ENCODE results near the gene C19orf81. TPM values are rescaled to one million over a fixed set of nuclear protein-coding genes. Genes with fewer than 3 reads are reported as not detected.

Gene C19orf81
- total and polyA plus RNA-seq, 2 of the 8 experiments (the other 6 are each of a cell fraction or from before 2014, with no cell fraction given): 11.7 to 13.0 TPM

DNA sequence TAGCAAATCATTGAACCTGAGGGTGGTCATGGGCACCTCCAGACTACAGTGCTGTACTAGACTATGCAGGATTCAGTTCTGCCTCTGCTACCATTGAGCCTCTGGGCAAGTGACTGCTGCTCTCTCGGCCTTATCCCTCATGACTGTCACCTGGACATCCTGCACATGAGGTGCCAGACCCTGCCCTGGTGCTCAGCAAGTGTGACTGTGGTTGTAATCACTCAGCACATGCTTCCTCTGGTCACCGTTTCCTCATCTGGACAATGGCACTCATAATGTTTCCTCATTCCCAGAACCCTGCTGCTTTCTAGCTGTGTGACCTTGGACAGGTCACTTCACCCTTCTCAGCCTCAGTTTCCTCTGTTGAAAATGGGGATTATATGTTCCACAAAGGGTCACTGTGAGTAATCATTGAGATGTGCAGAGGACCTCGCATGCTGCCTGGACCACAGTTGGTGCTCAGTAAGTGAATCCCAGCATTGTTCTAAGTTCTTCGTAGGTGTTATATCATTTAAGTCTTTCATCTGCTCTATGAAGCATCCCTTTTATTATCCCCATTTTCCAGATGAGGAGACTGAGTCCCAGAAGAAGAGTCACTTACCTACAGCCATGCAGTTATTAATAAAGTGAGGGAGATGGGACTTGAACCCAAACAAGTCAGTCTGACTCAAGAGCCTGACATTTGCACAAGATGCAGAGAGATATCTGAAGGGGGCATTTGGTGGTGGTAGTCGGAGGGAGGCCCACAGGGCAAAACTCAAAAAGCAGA is 12.7 kb upstream of the C19orf81 start:
- no peak overlapping the region for H4K91ac ChIP-seq (replicated peaks; ENCODE audit: insufficient read length, low read length)
- no peak overlapping the region for H3K4ac ChIP-seq (replicated peaks; ENCODE audit: insufficient read length, low read depth, low read length)
- H2AFZ ChIP-seq (ENCODE audit: low read length): no peak overlapping the region
- H2AK5ac ChIP-seq (ENCODE audit: low read depth, low read length): no peak overlapping the region
- H3K23me2 ChIP-seq (ENCODE audit: low read depth, low read length): peaks cover 6% of the 10 kb centered on the region; the same call in 1 of the 2 replicates
- peaks cover 0 to 2% of the 10 kb centered on the region in 2 experiments for H4K20me1 ChIP-seq (replicated peaks in 1 of 2; ENCODE audit: control insufficient read depth in 1 of 2, insufficient read depth in 2 of 2, low read length in 2 of 2)
- no peak overlapping the region for H2BK12ac ChIP-seq (ENCODE audit: low read depth, low read length)
- no peak overlapping the region for H3K23ac ChIP-seq (ENCODE audit: insufficient read length)
- H4K8ac ChIP-seq (ENCODE audit: extremely low read depth, insufficient read depth, low read length): no peak overlapping the region
- H3K14ac ChIP-seq (ENCODE audit: insufficient read length): no peak overlapping the region
- no peak overlapping the region for H2BK5ac ChIP-seq (ENCODE audit: low read depth, low read length)
- no peaks in the 10 kb centered on the region; a peak in 1 of 8 replicates for H3K36me3 ChIP-seq (ENCODE audit: control insufficient read depth in 2 of 4, insufficient read depth in 4 of 4, low read length in 3 of 4)
- no peak overlapping the region for H3K27ac ChIP-seq (ENCODE audit: low read depth, low read length)
- no peaks in the 10 kb centered on the region for H3K79me1 ChIP-seq (ENCODE audit: low read depth, low read length)
- H3K27me3 ChIP-seq (replicated peaks in 1 of 4; ENCODE audit: control insufficient read depth in 3 of 4, extremely low read depth in 1 of 4, insufficient read depth in 3 of 4, low read length in 3 of 4): peaks cover 0 to 4% (median under 1%) of the 10 kb centered on the region in 4 experiments; a peak in 3 of 7 replicates
- no peak overlapping the region for H3K4me2 ChIP-seq (ENCODE audit: insufficient read depth in 1 of 2, low read depth in 2 of 2, low read length in 2 of 2)
- no peaks in the 10 kb centered on the region for H3K79me2 ChIP-seq (ENCODE audit: control insufficient read depth in 1 of 2, insufficient read depth in 2 of 2, low read length in 2 of 2)
- no peak overlapping the region for H3K18ac ChIP-seq (ENCODE audit: extremely low read depth, low read length)
- no peak overlapping the region for H2BK120ac ChIP-seq (replicated peaks; ENCODE audit: low read depth, low read length)
- H3K4me1 ChIP-seq (replicated peaks in 1 of 4; ENCODE audit: control insufficient read depth in 3 of 4, insufficient read depth in 4 of 4, low read length in 3 of 4): peaks cover 0 to 4% (median 0%) of the 10 kb centered on the region in 4 experiments; a peak in 2 of 7 replicates
- H3K4me3 ChIP-seq (ENCODE audit: extremely low read depth in 1 of 4, insufficient read depth in 2 of 4, low read depth in 3 of 4, low read length in 4 of 4): no peak overlapping the region
- WGBS, 2 experiments (ENCODE audit: extremely low coverage in 1 of 2, insufficient coverage in 1 of 2, insufficient read length in 1 of 2, insufficient replicate concordance in 2 of 2, low coverage in 1 of 2, low lambda C conversion rate in 2 of 2, missing lambda C conversion rate in 1 of 2): 86% methylated on average over 5 of the region's 5 CpGs; no CpG with 5 or more reads in 1 of the 2 experiments
- DNase-seq (ENCODE audit: low read depth in 1 of 2, low spot score in 2 of 2) (no peak), FAIRE-seq (no peak)
- no peak overlapping the region for H2BK15ac ChIP-seq (ENCODE audit: low read length)
- H3K56ac ChIP-seq (replicated peaks; ENCODE audit: insufficient read length, low read depth, low read length): no peak overlapping the region
- H3K9me3 ChIP-seq (ENCODE audit: insufficient read depth in 2 of 2, low read depth in 1 of 2, low read length in 1 of 2): peaks cover 18 to 20% of the 10 kb centered on the region in 2 experiments
- POLR2A ChIA-PET (ENCODE audit: partially characterized antibody): no interaction called here
- CTCF ChIA-PET (ENCODE audit: partially characterized antibody): interaction anchor here (1.0 to 1.1 kb wide), 2 partner anchors 9 to 33 kb away, joined by 3 to 6 read pairs; no protein-coding TSS in a partner anchor
- H3K9ac ChIP-seq (replicated peaks in 1 of 4; ENCODE audit: extremely low read depth in 1 of 4, low read depth in 3 of 4, low read length in 3 of 4): no peak overlapping the region
- no peak overlapping the region for H4K5ac ChIP-seq (ENCODE audit: insufficient read length, low read depth, low read length)
- no peak overlapping the region for H2BK20ac ChIP-seq (ENCODE audit: low read length)
- TF ChIP-seq RFX5 (IDR thresholded peaks at IDR 0.05; ENCODE audit: borderline replicate concordance, low read depth, low read length): no peak
- TF ChIP-seq BACH1 (IDR thresholded peaks at IDR 0.05; ENCODE audit: low read length): no peak
- no peak for TF ChIP-seq SP4 (IDR thresholded peaks at IDR 0.05; ENCODE audit: low read length)
- TF ChIP-seq KDM1A (IDR thresholded peaks at IDR 0.05; ENCODE audit: borderline replicate concordance, low read length): no peak
- TF ChIP-seq SP2 (IDR thresholded peaks at IDR 0.05; ENCODE audit: low read length): no peak
- no peak for TF ChIP-seq CBX5 (IDR thresholded peaks at IDR 0.05; ENCODE audit: low read depth, low read length)
- no peak for TF ChIP-seq CTBP2 (IDR thresholded peaks at IDR 0.05; ENCODE audit: borderline replicate concordance, insufficient read depth, insufficient read length, low read length)
- no peak for TF ChIP-seq MAFK (IDR thresholded peaks at IDR 0.05; ENCODE audit: low read depth, low read length)
- TF ChIP-seq, protein P1, sequence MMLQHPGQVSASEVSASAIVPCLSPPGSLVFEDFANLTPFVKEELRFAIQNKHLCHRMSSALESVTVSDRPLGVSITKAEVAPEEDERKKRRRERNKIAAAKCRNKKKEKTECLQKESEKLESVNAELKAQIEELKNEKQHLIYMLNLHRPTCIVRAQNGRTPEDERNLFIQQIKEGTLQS (IDR thresholded peaks at IDR 0.05; ENCODE audit: insufficient read depth, low read depth, low read length): no peak
- TF ChIP-seq RAD21 (IDR thresholded peaks at IDR 0.05 in 1 of 2, conservative IDR thresholded peaks at IDR 0.05 in 1 of 2; ENCODE audit: low read depth in 2 of 2, low read length in 2 of 2): no peak
- TF ChIP-seq NANOG (IDR thresholded peaks at IDR 0.05; ENCODE audit: insufficient read depth, low read depth, low read length, poor library complexity, severe bottlenecking): no peak
- TF ChIP-seq JUND (IDR thresholded peaks at IDR 0.05; ENCODE audit: low read length): no peak
